D721Med (cell line): ENCODE data around the gene ZSCAN29.

Experiments used
- DNase-seq: peaks from one replicate; pipeline ENCODE4 v3.0.0; 2011; ENCODE audit warnings: low spot score; ENCODE audit not compliant: insufficient read length
- FAIRE-seq: peaks from 2 replicates; lab custom pipeline; 2011; peaks lifted over from hg19 to GRCh38; lab: Jason Lieb, UNC
- CTCF ChIP-seq: IDR thresholded peaks from 2 replicates; pipeline ENCODE4 v1.5.1; 2012; ENCODE audit warnings: mild to moderate bottlenecking, control low read depth; ENCODE audit not compliant: insufficient read depth; ENCODE audit errors: missing control alignments

The ZSCAN29 gene

GRCh38 chr15:43312378-43312777 lies 58.5 kb downstream of the ZSCAN29 start:
- no peak for FAIRE-seq
- no peak for DNase-seq
- no peak for TF ChIP-seq CTCF
